ENCODE results near the gene CARNS1.
A peak's percentile ranks its signal among the peaks of the same experiment; 100 is the strongest.
"Not testable (repeated sequence)": the region's sequence is repeated elsewhere in the genome, so short reads cannot be mapped to it uniquely, and the experiment has no call there.

Gene CARNS1

DNA sequence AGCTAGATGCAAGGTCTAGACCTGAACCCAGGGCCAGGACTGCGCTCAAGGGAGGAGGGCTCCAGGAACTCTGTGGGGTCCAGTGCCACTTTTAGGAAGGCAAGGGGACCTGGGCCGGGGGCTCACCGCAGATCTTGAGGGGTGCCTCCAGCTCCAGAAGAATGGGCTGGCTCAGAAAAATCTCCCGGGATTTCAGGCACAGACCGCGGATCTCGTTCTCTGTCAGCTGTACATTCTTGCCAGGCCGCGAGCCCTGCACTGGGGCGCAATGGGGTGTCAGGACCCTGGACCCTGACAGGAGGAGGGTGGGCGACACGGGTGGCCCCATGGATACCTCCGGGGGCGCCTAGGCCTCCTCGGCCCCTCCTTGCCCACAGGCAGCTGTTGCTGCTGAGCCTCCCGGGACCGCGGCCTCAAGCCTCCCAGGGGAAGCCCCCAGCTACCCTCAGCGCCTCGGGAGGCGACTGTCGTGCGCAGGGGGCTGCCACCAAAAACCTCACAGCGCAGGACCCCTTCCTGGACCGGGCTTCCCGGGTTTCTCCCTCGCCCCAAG, 14.5 kb upstream of the CARNS1 start:
- ChIA-PET CTCF (interaction anchor here (0.6 to 2.0 kb wide), 14 partner anchors 9 to 105 kb away, joined by 3 to 13 read pairs (median 4); partner anchors contain the start of genes CABP4, RAD9A and RPS6KB2), POLR2A (ENCODE audit: low non-redundant PET) (interaction anchor here (0.6 to 2.4 kb wide), 6 partner anchors 9 to 104 kb away, joined by 3 to 14 read pairs (median 6); partner anchors contain the start of genes RAD9A, RPS6KB2 and TMEM134)
- DNase-seq (ENCODE audit: low spot score): no peak
- TF ChIP-seq, protein P1, sequence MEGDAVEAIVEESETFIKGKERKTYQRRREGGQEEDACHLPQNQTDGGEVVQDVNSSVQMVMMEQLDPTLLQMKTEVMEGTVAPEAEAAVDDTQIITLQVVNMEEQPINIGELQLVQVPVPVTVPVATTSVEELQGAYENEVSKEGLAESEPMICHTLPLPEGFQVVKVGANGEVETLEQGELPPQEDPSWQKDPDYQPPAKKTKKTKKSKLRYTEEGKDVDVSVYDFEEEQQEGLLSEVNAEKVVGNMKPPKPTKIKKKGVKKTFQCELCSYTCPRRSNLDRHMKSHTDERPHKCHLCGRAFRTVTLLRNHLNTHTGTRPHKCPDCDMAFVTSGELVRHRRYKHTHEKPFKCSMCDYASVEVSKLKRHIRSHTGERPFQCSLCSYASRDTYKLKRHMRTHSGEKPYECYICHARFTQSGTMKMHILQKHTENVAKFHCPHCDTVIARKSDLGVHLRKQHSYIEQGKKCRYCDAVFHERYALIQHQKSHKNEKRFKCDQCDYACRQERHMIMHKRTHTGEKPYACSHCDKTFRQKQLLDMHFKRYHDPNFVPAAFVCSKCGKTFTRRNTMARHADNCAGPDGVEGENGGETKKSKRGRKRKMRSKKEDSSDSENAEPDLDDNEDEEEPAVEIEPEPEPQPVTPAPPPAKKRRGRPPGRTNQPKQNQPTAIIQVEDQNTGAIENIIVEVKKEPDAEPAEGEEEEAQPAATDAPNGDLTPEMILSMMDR (conservative IDR thresholded peaks at IDR 0.05; ENCODE audit: low read depth): no peak
- peak overlapping the region; percentile 94 for H3K27ac ChIP-seq

DNA sequence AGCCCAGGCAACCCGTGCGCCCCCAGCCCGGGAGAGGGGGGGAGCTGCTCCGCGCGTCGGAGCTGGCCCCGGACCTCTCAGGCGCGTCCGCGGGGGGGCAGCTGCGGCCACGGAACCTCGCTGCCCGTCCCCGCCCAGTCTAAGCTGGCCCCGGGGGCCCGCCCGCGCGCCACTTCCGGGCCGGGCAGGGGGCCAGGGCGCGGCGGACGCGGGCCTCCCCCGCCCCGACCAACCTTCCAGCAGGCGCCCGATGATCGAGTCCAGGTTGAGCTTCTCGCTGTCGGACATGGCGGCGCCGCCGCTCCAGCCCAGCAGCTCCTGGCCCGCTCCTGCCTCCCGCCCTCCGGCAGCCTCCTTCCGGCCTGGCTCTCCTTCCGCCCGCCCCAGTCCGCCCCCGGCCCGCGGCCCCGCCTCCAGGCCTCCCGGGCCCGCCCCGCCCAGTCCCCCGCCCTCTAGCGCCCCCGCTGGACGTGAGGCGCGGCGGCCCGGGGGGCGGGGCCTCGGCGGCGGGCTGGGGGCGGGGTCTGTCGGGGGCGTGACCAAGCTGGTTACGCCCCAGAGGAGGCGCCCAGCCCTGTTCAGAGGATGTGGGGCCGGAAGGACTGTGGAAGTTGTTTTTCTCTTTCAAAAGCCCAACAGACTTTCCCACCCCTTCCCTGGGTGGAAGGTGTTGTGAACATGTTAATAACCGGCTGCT, 13.8 kb upstream of the CARNS1 start, which contains the start of gene PPP1CA:
PPP1CA (minus strand) TSS at position 364 of the 697 bp plus-strand sequence; CDS start at position 288, 76 bp downstream.
- ChIA-PET POLR2A (ENCODE audit: low non-redundant PET) (interaction anchor here (0.6 to 2.4 kb wide), 12 partner anchors 9 to 146 kb away, joined by 3 to 14 read pairs (median 4); partner anchors contain the start of genes RAD9A, RPS6KB2 and TMEM134), CTCF (interaction anchor here (0.6 to 2.0 kb wide), 17 partner anchors 10 to 105 kb away, joined by 3 to 13 read pairs (median 4); partner anchors contain the start of genes RAD9A and RPS6KB2)
- H3K27ac ChIP-seq: peak within 1 kb of the TSS; percentile 94
- TF ChIP-seq, protein P1 (conservative IDR thresholded peaks at IDR 0.05; ENCODE audit: low read depth): peak; percentile 85
- DNase-seq (ENCODE audit: low spot score): peak; percentile 95

DNA sequence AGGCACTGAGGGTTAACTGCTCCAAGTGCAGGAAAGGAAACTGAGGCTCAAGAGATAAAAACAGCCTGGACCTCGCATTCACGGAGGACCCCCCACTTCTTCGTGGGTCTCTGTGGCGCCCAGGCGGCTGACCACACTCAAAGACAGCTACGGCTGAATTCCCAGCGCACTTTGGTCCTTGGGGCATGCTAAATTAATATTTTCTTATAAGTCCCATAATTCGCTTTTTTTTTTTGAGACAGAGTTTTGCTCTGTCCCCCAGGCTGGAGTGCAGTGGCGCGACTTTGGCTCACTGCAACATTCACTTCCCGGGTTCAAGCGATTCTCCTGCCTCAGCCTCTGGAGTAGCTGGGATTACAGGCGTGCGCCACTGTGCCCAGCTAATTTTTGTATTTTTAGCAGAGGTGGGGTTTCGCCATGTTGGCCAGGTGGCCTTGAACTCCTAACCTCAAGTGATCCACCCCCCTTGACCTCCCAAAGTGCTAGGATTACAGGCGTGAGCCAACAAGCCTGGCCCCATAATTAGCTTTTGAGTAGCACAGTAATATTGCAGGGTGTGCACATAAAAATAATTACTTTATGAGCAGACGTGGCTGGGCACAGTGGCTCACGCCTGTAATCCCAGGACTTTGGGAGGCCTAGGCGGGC, 13.2 kb upstream of the CARNS1 start:
- ChIA-PET POLR2A (ENCODE audit: low non-redundant PET) (interaction anchor here (0.6 to 2.4 kb wide), 11 partner anchors 9 to 175 kb away, joined by 3 to 14 read pairs (median 4); partner anchors contain the start of genes RAD9A, RPS6KB2 and TMEM134), CTCF (interaction anchor here (0.6 to 2.0 kb wide), 10 partner anchors 11 to 1155 kb away, joined by 3 to 12 read pairs (median 4); partner anchors contain the start of genes RAD9A and RPS6KB2)
- peak overlapping the region; percentile 94 for H3K27ac ChIP-seq
- DNase-seq (ENCODE audit: low spot score): not testable (repeated sequence)

DNA sequence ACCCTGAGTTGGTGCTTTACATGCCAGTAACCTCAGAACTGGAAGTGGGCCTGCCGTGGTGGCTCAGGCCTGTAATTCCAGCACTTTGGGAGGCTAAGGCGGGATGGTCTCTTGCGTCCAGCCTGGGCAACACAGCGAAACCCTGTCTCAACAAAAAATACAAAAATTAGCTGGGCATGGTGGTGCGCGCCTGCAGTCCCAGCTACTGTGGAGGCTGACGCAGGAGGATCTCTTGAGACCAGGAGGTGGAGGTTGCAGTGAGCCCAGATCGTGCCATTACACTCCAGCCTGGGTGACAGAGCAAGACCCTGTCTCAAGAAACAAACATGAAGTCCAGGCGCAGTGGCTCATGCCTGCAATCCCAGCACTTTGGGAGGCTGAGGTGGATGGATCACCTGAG, 12.4 kb upstream of the CARNS1 start:
- ChIA-PET POLR2A (ENCODE audit: low non-redundant PET) (interaction anchor here (0.6 kb wide), 1 partner anchor 175 kb away, joined by 4 read pairs; no protein-coding TSS in a partner anchor), CTCF (interaction anchor here (0.6 to 1.4 kb wide), 3 partner anchors 12 to 1154 kb away, joined by 3 to 5 read pairs (median 5); partner anchors contain the start of gene RAD9A)
- peak overlapping the region; percentile 94 for H3K27ac ChIP-seq
- DNase-seq (ENCODE audit: low spot score): not testable (repeated sequence)

DNA sequence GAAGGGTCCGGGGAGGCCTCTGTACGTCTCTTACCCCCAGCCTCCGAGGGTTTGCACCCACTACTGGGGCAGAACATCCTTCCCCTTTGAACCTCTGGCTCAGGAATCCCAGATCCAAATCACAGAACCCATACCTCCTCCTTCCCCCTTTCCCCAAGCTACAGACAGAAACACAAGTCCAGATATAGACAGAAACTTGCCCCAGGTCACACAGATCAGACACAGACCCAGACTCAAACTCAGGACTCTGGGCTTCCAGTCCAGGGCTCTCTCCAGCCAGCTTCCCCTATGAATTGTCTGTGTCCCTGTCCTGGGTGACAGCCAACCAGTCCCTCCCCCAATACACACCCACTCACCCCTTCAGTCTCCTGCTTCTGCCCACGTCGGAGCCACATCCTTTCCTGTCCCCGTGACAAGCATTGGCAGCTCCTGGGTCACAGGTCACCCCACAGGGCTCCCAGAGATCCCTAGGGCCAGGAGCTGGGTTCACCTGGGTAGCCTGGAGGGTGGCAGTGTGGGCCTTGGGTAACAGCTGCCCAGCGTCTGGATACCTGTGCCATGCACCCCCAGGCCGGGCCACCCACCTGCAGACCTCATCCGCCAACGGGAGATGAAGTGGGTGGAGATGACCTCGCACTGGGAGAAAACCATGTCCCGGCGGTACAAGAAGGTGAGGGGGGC, 10.8 kb upstream of the CARNS1 start:
- POLR2A ChIA-PET (ENCODE audit: low non-redundant PET): interaction anchor here (0.7 kb wide), 1 partner anchor 50 kb away, joined by 3 read pairs; no protein-coding TSS in a partner anchor

DNA sequence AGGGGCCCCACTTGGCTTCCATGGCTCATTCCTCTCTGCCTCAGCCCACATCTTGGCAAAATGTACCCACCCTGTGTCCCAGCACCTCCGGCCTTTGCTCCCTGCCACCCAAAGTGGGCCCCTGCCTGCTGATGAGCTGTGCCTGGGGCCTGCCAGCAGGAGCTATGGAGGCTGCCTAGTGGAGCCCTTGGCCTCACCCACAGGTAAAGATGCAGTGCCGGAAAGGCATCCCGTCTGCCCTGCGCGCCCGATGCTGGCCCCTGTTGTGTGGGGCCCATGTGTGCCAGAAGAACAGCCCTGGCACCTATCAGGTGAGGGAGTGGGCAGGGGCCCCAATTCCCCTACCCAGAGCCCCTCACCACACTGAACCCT, 10.3 kb upstream of the CARNS1 start:
- TF ChIP-seq, protein P1 (conservative IDR thresholded peaks at IDR 0.05; ENCODE audit: low read depth): no peak
- POLR2A ChIA-PET (ENCODE audit: low non-redundant PET): interaction anchor here (0.7 kb wide), 1 partner anchor 51 kb away, joined by 3 read pairs; no protein-coding TSS in a partner anchor
- no peak for DNase-seq (ENCODE audit: low spot score)
- CTCF ChIA-PET: interaction anchor here (0.5 kb wide), 1 partner anchor 76 kb away, joined by 3 read pairs; no protein-coding TSS in a partner anchor
- H3K27ac ChIP-seq: peak overlapping the region; percentile 94; the same call in 1 of the 2 replicates

More for the DNA sequence above, 10.8 kb upstream of the CARNS1 start:
- no peak for DNase-seq (ENCODE audit: low spot score)
- CTCF ChIA-PET: interaction anchor here (0.5 to 0.7 kb wide), 2 partner anchors 8 to 76 kb away, joined by 3 read pairs; no protein-coding TSS in a partner anchor
- H3K27ac ChIP-seq: peak overlapping the region; percentile 94
- TF ChIP-seq, protein P1 (conservative IDR thresholded peaks at IDR 0.05; ENCODE audit: low read depth): no peak
